GM19240 (cell line): ENCODE results near the gene SLC4A3.
"Not testable (repeated sequence)": the region's sequence is repeated elsewhere in the genome, so short reads cannot be mapped to it uniquely, and the experiment has no call there.

Experiments used
- DNase-seq: peaks from one replicate; pipeline ENCODE4 v3.0.0; 2011; ENCODE audit warnings: low spot score; ENCODE audit not compliant: insufficient read length

The SLC4A3 gene

GRCh38 chr2:219648176-219648575 lies 20.7 kb downstream of the SLC4A3 start:
- no peak for DNase-seq

GRCh38 chr2:219648963-219649362 lies 21.5 kb downstream of the SLC4A3 start:
- DNase-seq = no peak

DNA sequence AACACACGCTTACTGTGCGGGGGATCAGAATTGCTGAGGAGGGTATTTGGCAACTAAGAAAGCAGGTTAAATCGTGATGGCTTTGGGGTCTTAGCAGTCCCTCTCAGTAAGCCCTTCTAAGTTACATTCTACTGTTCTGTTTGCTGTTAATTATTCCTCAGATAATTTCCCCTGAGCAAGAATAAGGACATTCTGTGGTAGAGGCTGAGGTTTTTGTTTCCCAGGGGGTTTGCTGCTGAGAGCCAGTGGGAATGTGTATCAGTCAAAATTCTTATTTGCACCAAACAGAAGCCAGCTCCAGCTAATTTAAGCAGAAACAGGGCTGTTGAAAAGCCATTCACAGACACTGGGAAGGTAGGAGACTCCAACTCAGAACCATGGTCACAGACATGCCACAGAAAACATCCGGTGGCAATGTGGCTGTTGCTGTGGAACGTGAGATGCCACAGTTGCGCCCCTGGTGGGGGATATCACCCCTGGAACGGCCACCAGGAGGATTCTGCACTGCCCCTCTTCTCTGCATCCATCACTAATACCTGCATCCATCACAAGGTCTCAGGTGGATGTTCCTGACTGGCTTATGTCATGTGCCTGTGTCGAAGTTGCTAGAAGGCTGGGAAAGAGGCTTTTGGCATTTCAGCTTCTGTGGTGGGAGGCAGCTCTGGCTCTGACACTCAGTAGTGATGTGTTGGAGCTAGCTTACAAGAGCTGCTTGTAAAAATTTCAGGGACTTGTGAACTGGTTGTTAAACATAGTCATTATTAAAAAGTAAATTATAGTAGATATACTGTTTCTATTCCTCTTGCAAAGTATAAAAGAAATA lies 23.2 kb downstream of the SLC4A3 start:
- no peak for DNase-seq

- not testable (repeated sequence) for DNase-seq
These were observed 24.2 kb downstream of the SLC4A3 start for GRCh38 chr2:219651656-219652055.

DNA sequence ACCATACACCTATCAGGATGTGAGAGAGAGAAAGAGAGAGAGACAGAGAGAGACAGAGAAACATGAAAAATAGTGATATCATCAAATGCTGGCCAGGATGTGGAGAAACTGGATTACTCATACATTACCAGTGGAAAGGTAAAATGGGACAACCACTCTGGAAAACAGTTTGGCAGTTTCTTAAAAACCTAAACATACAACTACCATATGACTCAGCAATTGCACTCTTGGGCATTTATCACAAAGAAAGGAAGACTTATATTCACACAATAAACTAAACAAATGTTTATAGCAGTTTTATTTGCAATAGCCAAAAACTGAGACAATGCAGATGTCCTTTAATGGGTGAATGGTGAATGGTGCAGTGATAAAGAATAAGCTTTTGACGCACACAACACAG lies 29.1 kb downstream of the SLC4A3 start:
- DNase-seq = no peak

DNA sequence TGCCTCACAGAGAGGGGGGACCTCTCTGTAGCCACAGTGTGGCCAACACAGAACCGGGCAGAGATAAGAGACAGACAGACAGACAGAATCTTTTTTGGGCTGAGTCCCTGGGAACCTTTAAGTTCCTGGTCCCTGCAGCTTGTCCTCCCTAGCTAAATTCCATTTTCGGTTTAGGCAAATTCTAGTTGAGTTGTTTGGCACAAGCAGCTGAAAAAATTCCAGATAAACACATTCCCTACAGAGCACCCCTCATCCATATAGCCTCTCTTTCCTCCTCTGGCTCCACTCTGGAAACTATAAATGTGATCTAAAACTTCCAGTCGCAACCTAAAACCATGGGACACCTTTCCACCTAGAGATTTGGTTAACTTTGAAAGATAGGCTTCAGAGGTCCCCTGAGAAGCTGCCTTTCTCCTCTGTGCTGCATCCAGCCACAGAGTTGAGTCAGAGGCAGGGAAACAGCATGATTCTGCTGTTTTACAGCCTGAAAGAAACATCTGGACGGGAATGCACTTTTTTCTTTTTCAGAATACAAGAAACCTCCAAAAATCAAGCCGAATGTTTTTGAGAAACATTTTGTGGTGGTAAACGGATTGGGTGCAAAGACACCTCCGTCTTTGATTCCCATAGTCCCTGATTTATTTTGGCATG lies 30.9 kb downstream of the SLC4A3 start:
- DNase-seq = no peak

DNA sequence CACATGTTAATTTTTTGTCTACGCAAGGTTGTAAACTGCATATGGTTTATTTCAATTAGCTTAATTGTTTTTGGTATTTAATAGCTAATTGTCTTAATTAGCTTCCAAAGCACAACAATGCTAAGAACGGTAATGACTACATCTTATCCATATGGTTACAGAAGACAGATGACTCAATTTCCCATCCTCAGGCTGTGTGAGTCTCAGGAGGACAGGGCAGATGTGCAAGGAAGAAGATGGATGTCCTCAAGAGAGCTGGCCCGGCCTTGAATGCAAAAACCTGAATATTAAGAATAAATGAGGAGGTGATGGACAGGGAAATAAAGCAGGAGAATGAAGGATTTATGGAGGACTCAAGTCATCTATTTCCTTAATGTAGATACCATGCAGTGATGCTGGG lies 31.4 kb downstream of the SLC4A3 start:
- no peak for DNase-seq

GRCh38 chr2:219661197-219661954 lies 33.9 kb downstream of the SLC4A3 start:
- no peak for DNase-seq

DNA sequence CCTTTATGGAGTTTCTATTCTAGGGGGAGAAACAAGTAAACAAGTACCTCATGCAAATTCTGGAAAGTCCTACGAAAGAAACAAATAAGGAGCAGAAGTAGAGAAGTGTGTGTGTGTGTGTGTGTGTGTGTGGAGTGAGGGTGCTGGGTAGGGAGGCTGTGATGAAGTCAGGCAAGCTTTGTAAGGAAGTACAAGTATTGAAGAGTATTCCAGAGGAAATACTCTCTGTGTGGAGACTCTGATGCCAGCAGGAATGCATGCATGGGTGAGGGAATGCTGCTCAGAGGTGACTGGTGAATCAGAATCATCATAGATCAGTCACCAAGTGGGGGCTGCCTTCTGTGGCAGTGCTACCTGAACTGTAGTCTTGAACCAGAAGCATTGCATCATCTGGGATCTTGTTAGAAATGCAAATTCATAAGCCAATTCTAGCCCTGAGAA lies 34.5 kb downstream of the SLC4A3 start:
- no peak for DNase-seq

DNA sequence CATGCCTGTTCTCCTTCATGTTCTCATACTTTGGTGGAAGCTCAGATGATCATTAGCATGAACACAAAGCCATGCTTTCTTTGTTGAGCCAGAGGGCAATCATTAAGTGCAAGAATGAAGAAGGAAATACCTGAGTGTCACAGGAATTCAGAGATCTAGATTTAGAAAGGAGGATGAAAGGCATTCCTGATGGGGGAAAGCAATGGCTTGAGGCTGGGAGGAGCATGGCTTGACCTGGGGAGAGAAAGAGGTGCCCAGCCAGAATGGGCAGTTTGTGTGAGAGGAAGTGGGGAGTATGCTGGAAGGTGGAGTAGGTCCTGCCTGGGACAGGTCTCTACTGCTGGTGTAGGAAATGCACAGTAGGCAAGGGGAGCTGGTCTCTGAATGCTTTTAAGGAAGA lies 35.1 kb downstream of the SLC4A3 start:
- DNase-seq = no peak

- no peak for DNase-seq
These were observed 35.8 kb downstream of the SLC4A3 start for GRCh38 chr2:219663116-219663762.

DNA sequence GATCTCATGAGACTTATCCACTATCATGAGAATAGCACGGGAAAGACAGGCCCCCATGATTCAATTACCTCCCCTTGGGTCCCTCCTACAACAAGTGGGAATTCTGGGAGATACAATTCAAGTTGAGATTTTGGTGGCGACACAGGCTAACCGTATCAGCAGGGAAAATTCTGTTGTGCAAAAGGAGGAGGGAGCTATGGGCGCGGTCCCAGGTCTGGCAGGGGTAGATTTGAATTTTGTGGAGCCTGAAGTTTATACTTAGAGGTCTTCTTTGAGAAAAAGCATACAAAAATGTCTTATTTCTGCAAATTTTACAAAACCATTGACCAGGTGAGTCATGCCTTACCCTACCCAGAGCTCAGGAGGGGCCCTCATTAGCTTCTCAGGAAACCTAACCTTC lies 36.6 kb downstream of the SLC4A3 start:
- DNase-seq = no peak

DNA sequence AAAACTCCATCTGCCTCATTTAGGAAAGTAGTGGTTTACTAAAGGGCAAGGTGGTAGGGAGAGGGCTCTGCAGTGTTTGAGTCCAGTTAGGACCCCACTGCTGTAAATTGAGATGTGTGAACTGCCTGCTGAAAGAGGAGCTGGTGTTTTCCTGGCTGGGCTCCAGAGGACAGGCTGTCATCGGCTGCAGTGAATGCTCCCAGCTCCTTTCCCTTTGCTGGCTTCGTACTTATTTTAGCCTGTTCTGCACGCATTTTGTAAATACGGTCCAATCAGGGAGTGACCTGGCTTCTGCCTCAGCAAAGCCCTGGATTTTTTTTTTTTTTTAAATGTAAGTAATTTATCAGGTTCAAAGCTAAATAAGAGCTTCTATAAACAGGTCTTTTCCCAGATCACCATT lies 37.5 kb downstream of the SLC4A3 start:
- no peak for DNase-seq

DNA sequence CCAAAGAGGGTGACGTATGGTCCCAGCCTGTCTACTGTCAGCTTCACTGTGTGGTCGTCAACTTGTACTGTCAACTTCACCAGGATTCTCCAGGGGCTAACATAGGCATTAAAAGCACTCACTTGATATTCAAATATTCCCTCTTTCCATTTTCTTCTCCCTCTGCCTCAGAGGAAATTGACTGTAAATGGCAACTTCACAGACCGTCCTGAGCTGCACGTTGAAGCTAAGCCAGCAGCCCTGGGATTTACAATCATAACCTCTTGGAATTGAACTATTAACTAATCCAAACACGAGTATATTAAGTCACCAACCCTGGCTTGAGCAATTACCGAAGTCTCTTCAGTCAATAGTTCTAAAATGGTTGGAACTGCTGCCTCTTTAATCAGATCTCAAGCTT lies 38.5 kb downstream of the SLC4A3 start:
- DNase-seq = no peak

- DNase-seq = no peak
These were observed 40.9 kb downstream of the SLC4A3 start for GRCh38 chr2:219668316-219668715.

GRCh38 chr2:219670386-219670785 lies 43.0 kb downstream of the SLC4A3 start:
- DNase-seq = no peak

GRCh38 chr2:219671279-219671678 lies 43.8 kb downstream of the SLC4A3 start:
- DNase-seq = no peak

GRCh38 chr2:219672406-219672805 lies 45.0 kb downstream of the SLC4A3 start:
- DNase-seq = no peak

GRCh38 chr2:219675221-219675620 lies 47.8 kb downstream of the SLC4A3 start:
- no peak for DNase-seq

DNA sequence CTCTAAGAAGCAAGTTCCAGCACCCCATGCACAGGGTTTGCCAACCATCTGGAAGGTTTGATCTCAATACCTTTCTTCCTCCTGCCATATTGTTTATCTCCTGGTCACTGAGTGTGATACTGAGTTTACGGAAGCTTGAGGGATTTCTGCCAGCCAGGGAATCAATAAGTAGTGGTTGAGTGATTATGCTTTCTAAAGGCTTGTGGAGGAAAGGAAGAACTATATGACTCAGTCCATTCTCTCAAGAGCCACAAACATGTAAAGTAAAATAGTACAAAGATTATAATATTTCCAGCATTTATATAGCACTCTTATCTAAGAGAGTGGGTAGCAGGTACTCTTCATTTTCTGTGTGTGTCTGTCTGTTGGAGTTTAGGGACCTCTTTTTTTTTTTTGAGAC lies 49.2 kb downstream of the SLC4A3 start:
- DNase-seq = no peak

DNA sequence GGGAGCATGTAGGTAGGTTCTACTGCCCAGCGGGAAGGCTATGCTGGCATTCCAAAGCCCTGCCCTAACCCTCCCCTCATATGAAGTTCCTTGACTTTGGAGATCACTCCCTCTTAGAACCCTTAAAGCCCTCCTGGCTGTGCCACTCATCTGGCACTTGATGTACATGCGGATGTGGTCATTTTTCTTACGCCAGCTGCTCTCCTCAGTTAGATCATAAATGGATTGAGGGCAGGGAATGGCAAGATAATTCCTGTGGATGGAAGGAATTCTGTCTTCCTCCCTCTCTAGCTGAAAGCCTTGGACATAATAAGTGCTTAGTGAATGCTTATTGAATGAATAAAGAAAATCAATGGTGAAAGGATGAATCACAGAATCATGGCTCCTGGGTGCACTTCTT lies 51.6 kb downstream of the SLC4A3 start:
- DNase-seq = no peak

DNA sequence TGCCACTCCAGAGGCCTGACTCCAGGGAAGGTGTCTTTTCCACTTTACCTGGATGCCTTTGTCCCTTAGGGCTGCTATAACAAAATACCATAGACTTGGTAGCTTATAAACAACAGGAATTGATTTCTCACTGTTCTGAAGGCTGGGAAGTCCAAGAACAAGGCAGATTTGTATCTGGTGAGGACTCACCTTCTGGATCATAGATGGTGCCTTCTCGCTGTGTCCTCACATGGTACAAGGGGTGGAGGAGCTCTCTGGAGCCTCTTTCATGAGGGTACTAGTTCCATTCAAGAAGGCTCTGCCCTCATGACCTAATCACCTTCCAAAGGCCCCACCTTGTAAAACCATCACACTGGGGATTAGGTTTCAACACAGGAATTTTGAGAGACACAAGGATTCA lies 52.1 kb downstream of the SLC4A3 start:
- DNase-seq = no peak
